Activated T-cell treated with anti-CD3 and anti-CD28 coated beads, Interleukin-2, amount 50 U/mL, for 24 hours (primary cell): ENCODE results near the gene FOSB.

Source experiments
- DNase-seq: peaks from one replicate; pipeline ENCODE4 v3.0.0-alpha.2; 2020
- H3K27ac Mint-ChIP-seq: 2 replicates; pipeline ENCODE4 v1.8.0; 2020; ENCODE audit warnings: mild to moderate bottlenecking, mixed read lengths
- H3K27me3 Mint-ChIP-seq: 2 replicates; pipeline ENCODE4 v1.8.0; 2020; ENCODE audit warnings: mixed read lengths
- H3K36me3 Mint-ChIP-seq: 2 replicates; pipeline ENCODE4 v1.8.0; 2020; ENCODE audit warnings: low read depth, mixed read lengths
- H3K4me1 Mint-ChIP-seq: 2 replicates; pipeline ENCODE4 v1.8.0; 2020; ENCODE audit warnings: low read depth, mixed read lengths
- H3K4me3 Mint-ChIP-seq: 2 replicates; pipeline ENCODE4 v1.8.0; 2020; ENCODE audit warnings: mild to moderate bottlenecking, moderate library complexity, mixed read lengths
- H3K9me3 Mint-ChIP-seq: 2 replicates; pipeline ENCODE4 v1.8.0; 2020; ENCODE audit warnings: mixed read lengths

FOSB gene

DNA sequence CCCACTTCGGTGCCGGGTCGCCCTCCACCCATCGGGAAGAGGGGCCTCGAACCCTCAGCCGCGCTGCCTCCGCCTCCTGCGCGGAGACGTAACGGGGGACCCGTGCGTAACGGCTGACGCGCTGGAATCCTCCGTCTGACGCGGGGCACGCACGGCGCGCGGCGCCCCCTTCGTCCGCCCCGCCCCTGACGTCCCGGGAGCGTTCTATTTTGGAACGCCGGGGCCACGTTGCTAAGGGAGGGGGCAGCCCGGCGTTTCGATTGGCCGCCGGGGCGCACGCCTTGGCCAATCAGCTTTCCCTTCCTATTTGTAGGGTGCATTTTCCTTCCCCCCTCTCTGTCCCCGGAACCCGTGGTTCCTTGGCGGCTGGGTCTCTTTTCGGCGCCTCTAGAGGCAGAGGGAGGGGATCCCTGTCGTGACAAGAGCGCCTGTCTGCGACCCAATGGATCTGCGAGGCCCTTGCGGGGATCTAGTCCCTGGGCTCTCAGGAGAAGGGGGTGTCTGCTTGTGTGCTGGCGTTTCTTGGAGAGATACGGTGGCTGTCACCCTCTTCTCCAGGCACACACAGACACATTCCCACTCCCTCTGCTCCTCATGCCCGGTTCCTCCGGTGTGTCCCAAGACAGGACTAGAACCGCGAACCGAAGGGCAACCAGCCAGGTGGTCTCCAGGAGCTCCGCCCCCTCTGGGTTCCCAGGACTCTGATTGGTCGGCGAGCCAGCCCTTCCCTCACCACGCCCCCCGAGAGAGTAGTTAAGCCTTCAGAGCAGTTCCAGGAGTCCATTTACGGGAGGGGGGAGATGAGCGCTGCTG, 1.5 kb downstream of the FOSB start:
- Mint-ChIP-seq H3K36me3 (peaks cover 33% of the 10 kb centered on the region), H3K4me3 (peak overlapping the region; percentile 86), H3K9me3 (no peaks in the 10 kb centered on the region), H3K4me1 (peaks cover 51% of the 10 kb centered on the region), H3K27me3 (peaks cover 18% of the 10 kb centered on the region), H3K27ac (peak overlapping the region; percentile 94)
- DNase-seq = peak; percentile 97

DNA sequence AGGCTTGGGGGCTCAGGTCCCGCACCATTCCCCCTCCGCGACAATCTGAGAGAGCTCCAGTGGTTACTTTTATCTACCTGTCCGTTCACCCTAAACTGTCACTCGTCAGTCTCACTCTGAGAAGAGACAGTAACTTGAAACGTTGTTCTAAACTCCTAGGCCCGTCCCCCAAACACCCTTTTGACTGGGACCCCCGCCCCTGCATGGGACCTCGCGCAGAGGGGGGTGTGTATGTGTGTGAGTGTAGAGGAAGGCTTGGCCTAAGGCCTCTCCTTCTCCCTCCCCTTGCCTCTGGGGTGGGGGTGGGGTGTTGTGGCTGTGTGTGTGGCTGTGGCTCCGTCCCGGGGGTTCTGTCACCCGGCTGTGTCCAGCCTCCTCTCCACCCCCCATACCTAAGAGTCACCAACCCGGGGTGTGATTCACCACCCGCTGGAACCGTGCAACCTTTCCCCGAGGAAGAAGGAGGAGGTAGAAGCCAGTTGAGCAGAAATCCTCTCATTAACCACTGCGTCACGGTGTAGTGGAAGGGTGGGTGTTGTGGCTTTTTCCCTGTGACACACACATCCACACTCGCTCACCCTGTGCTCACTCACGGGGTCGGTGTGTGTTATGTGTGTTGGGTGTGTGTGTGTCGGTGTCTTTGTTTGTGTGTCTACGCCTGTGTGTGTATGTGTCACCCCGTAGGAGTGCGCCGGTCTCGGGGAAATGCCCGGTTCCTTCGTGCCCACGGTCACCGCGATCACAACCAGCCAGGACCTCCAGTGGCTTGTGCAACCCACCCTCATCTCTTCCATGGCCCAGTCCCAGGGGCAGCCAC, 2.4 kb downstream of the FOSB start:
- peaks cover 18% of the 10 kb centered on the region for H3K27me3 Mint-ChIP-seq
- peak overlapping the region; percentile 94 for H3K27ac Mint-ChIP-seq
- H3K4me3 Mint-ChIP-seq = peak overlapping the region; percentile 86
- H3K4me1 Mint-ChIP-seq = peaks cover 53% of the 10 kb centered on the region
- H3K9me3 Mint-ChIP-seq = no peaks in the 10 kb centered on the region
- DNase-seq = no peak
- H3K36me3 Mint-ChIP-seq = peaks cover 33% of the 10 kb centered on the region

DNA sequence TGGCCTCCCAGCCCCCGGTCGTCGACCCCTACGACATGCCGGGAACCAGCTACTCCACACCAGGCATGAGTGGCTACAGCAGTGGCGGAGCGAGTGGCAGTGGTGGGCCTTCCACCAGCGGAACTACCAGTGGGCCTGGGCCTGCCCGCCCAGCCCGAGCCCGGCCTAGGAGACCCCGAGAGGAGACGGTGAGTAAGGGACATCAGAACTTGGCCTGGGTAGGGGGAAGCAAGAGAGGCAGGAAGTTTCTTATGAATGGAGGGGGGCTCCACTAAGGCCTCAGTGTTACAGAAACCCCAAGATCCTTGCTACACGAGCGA, 2.9 kb downstream of the FOSB start:
- Mint-ChIP-seq H3K36me3 (peaks cover 33% of the 10 kb centered on the region), H3K4me3 (peak overlapping the region; percentile 86), H3K4me1 (peaks cover 56% of the 10 kb centered on the region), H3K27ac (no peak overlapping the region), H3K27me3 (peaks cover 18% of the 10 kb centered on the region), H3K9me3 (no peaks in the 10 kb centered on the region)
- DNase-seq = no peak

- DNase-seq = no peak
- peaks cover 18% of the 10 kb centered on the region for H3K27me3 Mint-ChIP-seq
- no peaks in the 10 kb centered on the region for H3K9me3 Mint-ChIP-seq
- H3K4me1 Mint-ChIP-seq = peaks cover 59% of the 10 kb centered on the region
- H3K36me3 Mint-ChIP-seq = peaks cover 33% of the 10 kb centered on the region
- no peak overlapping the region for H3K27ac Mint-ChIP-seq
- peak overlapping the region; percentile 86 for H3K4me3 Mint-ChIP-seq
These were observed 3.5 kb downstream of the FOSB start for GRCh38 chr19:45471111-45471930.

- DNase-seq = no peak
- peaks cover 63% of the 10 kb centered on the region for H3K4me1 Mint-ChIP-seq
- H3K27ac Mint-ChIP-seq = no peak overlapping the region
- H3K9me3 Mint-ChIP-seq = no peaks in the 10 kb centered on the region
- no peak overlapping the region for H3K4me3 Mint-ChIP-seq
- peaks cover 18% of the 10 kb centered on the region for H3K27me3 Mint-ChIP-seq
- peaks cover 33% of the 10 kb centered on the region for H3K36me3 Mint-ChIP-seq
These were observed 4.3 kb downstream of the FOSB start for GRCh38 chr19:45471931-45472562.

GRCh38 chr19:45472563-45473366, 5.0 kb downstream of the FOSB start:
- peaks cover 65% of the 10 kb centered on the region for H3K4me1 Mint-ChIP-seq
- no peaks in the 10 kb centered on the region for H3K9me3 Mint-ChIP-seq
- no peak overlapping the region for H3K27ac Mint-ChIP-seq
- peaks cover 18% of the 10 kb centered on the region for H3K27me3 Mint-ChIP-seq
- H3K36me3 Mint-ChIP-seq = peaks cover 33% of the 10 kb centered on the region
- DNase-seq = no peak
- no peak overlapping the region for H3K4me3 Mint-ChIP-seq

GRCh38 chr19:45473367-45473681, 5.5 kb downstream of the FOSB start:
- Mint-ChIP-seq H3K27ac (no peak overlapping the region), H3K27me3 (peaks cover 18% of the 10 kb centered on the region), H3K9me3 (no peaks in the 10 kb centered on the region), H3K4me3 (no peak overlapping the region), H3K4me1 (peaks cover 65% of the 10 kb centered on the region), H3K36me3 (peaks cover 30% of the 10 kb centered on the region)
- DNase-seq = no peak

GRCh38 chr19:45473682-45474605, 6.1 kb downstream of the FOSB start:
- Mint-ChIP-seq H3K4me1 (peaks cover 67% of the 10 kb centered on the region), H3K9me3 (no peaks in the 10 kb centered on the region), H3K36me3 (peaks cover 29% of the 10 kb centered on the region), H3K4me3 (no peak overlapping the region), H3K27ac (peak overlapping the region; percentile 31), H3K27me3 (peaks cover 18% of the 10 kb centered on the region)
- no peak for DNase-seq

- Mint-ChIP-seq H3K4me3 (no peak overlapping the region), H3K9me3 (no peaks in the 10 kb centered on the region), H3K36me3 (peaks cover 29% of the 10 kb centered on the region), H3K4me1 (peaks cover 67% of the 10 kb centered on the region), H3K27ac (no peak overlapping the region), H3K27me3 (peaks cover 18% of the 10 kb centered on the region)
- no peak for DNase-seq
These were observed 7.1 kb downstream of the FOSB start for GRCh38 chr19:45474606-45475521.

GRCh38 chr19:45475537-45476291, 7.9 kb downstream of the FOSB start:
- H3K36me3 Mint-ChIP-seq = peaks cover 25% of the 10 kb centered on the region
- H3K4me1 Mint-ChIP-seq = peaks cover 61% of the 10 kb centered on the region
- H3K27ac Mint-ChIP-seq = peak overlapping the region; percentile 51
- H3K27me3 Mint-ChIP-seq = peaks cover 18% of the 10 kb centered on the region
- no peaks in the 10 kb centered on the region for H3K9me3 Mint-ChIP-seq
- DNase-seq = no peak
- H3K4me3 Mint-ChIP-seq = no peak overlapping the region

- peak overlapping the region; percentile 51 for H3K27ac Mint-ChIP-seq
- peaks cover 55% of the 10 kb centered on the region for H3K4me1 Mint-ChIP-seq
- H3K36me3 Mint-ChIP-seq = peaks cover 20% of the 10 kb centered on the region
- H3K27me3 Mint-ChIP-seq = peaks cover 18% of the 10 kb centered on the region
- no peaks in the 10 kb centered on the region for H3K9me3 Mint-ChIP-seq
- no peak for DNase-seq
- H3K4me3 Mint-ChIP-seq = no peak overlapping the region
These were observed 8.5 kb downstream of the FOSB start for GRCh38 chr19:45476304-45476703.
